ENCODE measurements around the gene B3GNT8.
"Not testable (repeated sequence)": the region's sequence is repeated elsewhere in the genome, so short reads cannot be mapped to it uniquely, and the experiment has no call there.

The B3GNT8 gene

GRCh38 chr19:41426952-41427646 is at the start of gene B3GNT8:
Gene B3GNT8, minus strand, starts transcription at chr19:41427374. Its CDS starts 596 bp downstream, at chr19:41426778.
- peak; percentile 48 for DNase-seq

GRCh38 chr19:41476583-41476982 is 49.4 kb upstream of the B3GNT8 start:
- no peak for DNase-seq

DNA sequence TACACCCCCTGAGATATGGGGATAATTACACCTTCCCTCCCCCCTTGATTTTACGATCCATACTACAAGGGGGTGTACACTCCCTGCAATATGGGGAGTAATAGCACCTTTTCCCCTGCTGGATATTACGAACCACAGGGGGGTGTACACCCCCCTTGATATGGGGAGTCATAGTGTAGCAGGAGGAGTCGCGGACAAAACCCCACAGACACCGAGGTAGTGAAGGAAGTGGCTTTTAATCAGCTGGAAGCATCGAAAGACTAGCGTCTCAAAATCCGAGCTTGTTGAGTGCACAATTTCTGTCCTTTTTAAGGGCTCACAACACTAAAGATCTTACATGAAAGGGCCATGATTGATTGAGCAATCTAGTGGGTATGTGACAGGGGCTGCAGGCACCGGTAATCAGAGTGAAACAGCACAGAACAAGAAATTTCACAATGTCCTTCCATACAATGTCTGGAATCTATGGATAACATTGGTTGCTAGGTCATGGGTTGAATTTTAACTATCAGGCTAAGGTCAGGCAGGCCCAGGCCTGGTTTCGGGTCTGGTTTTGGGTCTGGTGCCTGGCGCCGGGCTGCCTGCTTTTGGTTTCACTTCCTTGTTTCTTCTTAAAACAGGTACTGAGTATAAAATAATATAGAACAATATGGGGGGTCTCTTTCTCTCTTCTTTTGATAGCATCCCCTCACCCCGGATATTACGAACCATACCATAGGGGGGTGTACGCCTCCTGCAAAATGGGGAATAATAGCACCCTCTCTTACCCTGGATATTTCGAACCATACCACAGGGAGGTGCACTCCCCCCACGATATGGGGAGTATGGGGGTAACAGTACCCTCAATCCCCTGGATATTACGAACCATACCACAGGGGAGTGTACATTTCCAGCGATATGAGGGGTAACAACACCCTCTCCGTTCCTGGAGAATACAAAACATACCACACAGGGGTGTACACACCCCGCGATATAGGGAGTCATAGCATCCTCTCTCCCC is 36.4 kb upstream of the B3GNT8 start:
- DNase-seq: not testable (repeated sequence)

DNA sequence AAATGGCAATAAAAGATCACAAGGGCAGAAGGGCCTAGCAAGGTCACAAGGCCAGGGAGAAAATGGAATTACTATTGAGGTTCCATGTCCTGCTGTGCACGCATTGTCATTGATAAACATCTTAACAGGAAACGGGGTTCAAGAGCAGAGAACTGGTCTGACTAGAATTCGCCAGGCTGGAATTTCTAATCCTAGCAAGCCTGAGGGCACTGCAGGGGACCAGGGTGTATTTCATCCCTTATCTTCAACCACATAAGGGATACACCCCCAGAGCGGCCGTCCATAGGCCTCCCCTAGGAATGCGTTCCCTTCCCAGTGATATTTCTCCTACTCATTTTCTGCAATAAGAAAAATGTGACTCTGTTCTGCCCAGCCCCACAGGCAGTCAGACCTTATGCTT is 35.3 kb upstream of the B3GNT8 start:
- no peak for DNase-seq

DNA sequence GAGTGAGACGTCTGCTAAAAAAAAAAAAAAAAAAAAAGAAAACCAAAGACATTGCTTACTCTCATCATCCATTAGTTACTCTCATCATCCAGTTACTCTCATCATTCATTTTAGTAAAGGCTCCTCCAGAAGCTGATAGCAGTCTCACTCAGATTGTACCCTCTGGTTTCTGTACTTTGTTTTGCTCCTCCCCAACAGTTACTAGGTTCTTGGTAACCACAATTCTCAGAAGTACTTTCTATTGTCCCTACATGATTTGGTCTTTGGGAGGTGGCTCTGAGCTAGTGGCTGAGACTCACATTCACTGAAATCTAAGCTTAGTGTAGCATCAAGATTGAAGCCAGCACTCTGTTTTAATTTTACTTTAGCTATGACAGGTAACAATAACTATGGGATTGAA is 30.1 kb upstream of the B3GNT8 start:
- no peak for DNase-seq

DNA sequence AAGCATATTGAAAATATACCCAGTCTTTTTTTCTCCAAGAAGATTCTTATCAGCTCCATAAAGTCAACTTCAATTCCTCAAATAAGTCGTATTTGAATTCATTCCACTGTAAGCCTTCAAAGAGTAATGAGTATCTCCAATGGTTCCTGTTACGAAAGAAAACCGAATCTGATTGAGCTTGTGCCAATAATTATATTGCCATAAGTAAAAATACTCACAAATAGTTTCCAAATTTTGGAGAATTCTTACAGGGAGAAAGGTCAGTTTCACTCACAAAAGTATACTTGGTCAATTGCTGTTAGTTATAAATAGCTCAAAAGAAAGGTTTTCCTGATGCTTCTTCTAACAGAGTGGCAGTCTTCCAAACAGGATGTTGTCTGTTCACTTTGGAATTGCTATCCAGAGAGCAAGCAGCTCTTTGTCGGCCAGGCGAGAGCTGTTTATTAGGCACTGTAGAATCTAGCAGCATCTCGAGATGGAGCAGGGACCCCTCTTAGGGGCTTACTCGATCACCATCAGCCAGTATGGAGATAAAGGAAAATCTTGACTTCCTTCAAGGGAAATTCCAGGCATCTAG is 29.3 kb upstream of the B3GNT8 start:
- DNase-seq: no peak

GRCh38 chr19:41455936-41456335 is 28.8 kb upstream of the B3GNT8 start:
- no peak for DNase-seq

GRCh38 chr19:41452584-41453275 is 25.6 kb upstream of the B3GNT8 start:
- no peak for DNase-seq

- DNase-seq: no peak
Observed at GRCh38 chr19:41449865-41450178, 22.6 kb upstream of the B3GNT8 start.

DNA sequence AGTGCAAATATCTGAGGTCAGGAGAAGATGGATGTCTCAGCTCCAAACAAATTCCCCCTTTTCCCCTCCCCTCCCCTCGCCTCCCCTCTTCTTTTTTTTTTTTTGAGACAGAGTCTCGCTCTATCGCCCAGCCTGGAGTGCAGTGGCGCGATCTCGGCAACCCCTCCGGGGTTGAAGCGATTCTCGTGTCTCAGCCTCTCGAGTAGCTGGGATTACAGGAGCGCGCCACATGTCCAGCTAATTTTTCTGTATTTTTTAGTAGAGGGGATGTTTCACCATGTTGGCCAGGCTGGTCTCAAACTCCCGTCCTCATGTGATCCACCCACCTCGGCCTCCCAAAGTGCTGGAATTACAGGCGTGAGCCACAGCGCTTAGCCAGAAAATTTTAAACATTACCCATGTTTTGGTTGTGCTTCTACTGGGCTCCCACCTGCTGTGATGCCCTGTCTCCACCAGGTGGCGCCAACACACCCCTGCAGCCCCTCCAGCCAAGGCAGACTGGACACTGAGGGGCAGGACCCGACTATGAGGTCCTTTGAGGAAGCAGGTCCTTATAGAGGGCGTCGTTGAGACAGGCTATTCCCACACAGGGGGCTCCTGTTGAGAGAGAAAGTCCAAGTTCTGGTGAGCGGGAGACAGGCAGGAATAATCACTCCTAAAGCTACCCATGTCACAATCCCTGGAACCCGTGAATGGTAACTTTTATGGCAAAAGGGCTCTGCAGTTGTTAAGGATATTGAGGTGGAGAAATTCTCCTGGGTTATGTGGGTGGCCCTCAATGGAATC is 22.1 kb upstream of the B3GNT8 start:
- DNase-seq: peak; percentile 78

GRCh38 chr19:41447732-41448332 is 20.7 kb upstream of the B3GNT8 start:
- DNase-seq: no peak

- DNase-seq: no peak
Observed at GRCh38 chr19:41445575-41445974, 18.4 kb upstream of the B3GNT8 start.

GRCh38 chr19:41443813-41444455 is 16.8 kb upstream of the B3GNT8 start:
- DNase-seq: no peak

GRCh38 chr19:41442473-41443355 is 15.5 kb upstream of the B3GNT8 start, which contains the start of gene ERICH4:
Gene ERICH4, plus strand, starts transcription at chr19:41443156. Its CDS starts 14 bp downstream, at chr19:41443170.
- DNase-seq: no peak

GRCh38 chr19:41441321-41441945 is 14.3 kb upstream of the B3GNT8 start:
- no peak for DNase-seq

GRCh38 chr19:41439441-41440222 is 12.5 kb upstream of the B3GNT8 start, which contains the start of gene DMAC2:
Gene DMAC2, minus strand, starts transcription at chr19:41439912. Its CDS starts 13 bp downstream, at chr19:41439899.
- peak; percentile 88 for DNase-seq

GRCh38 chr19:41437944-41438574 is 10.9 kb upstream of the B3GNT8 start:
- DNase-seq: no peak

GRCh38 chr19:41436674-41436951 is 9.4 kb upstream of the B3GNT8 start:
- no peak for DNase-seq
